Measurements from ENCODE around the gene LOC101059915.
"Not testable (repeated sequence)": the region's sequence is repeated elsewhere in the genome, so short reads cannot be mapped to it uniquely, and the experiment has no call there.

Gene LOC101059915

DNA sequence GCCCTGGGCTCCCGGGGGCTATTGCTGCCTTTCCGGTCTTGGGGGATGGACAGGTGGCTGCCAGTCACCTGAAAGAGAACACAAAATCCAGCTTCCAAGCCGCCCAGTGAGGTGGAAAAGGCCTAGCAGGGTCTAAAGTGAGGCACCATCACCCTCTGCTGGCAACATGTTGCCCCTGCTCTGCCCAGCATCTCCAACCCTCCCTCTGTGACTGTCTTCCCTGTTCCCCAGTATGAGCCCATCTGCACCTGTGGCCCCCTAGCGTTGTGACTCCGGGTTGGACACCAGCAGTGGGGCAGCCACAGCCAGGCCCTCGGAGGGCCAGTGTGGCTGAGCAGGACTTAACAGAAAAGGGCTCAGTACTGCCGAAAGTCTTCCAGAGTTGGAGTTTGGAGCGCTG is 3.1 kb upstream of the LOC101059915 start:
- not testable (repeated sequence) for H2AFZ ChIP-seq (ENCODE audit: low read depth, low read length); H3K18ac ChIP-seq (ENCODE audit: low read depth in 1 of 2, low read length in 2 of 2); H2BK120ac ChIP-seq (ENCODE audit: low read depth, low read length); DNase-seq; H2BK12ac ChIP-seq (ENCODE audit: low read length in 2 of 2); H3K4me2 ChIP-seq (ENCODE audit: low read length, poor library complexity, severe bottlenecking); H3K23ac ChIP-seq (ENCODE audit: low read length in 2 of 2); H4K91ac ChIP-seq (ENCODE audit: low read length); H3K79me1 ChIP-seq (replicated peaks; ENCODE audit: low read length, poor library complexity, severe bottlenecking); H2AK5ac ChIP-seq (ENCODE audit: low read length, severe bottlenecking); H4K8ac ChIP-seq (ENCODE audit: low read length); H2BK15ac ChIP-seq (ENCODE audit: low read depth, poor library complexity, severe bottlenecking); H3K9me3 ChIP-seq (ENCODE audit: control insufficient read depth, low read length); H2BK5ac ChIP-seq (ENCODE audit: low read depth, low read length, poor library complexity, severe bottlenecking); H3K36me3 ChIP-seq (ENCODE audit: control insufficient read depth in 1 of 2, insufficient read depth in 2 of 2, low read depth in 1 of 2, low read length in 2 of 2); H3K4me1 ChIP-seq (ENCODE audit: control insufficient read depth, insufficient read depth, low read depth, low read length); H3K9ac ChIP-seq (ENCODE audit: low read length); H3K14ac ChIP-seq (ENCODE audit: low read length in 2 of 2); H3K27ac ChIP-seq (ENCODE audit: low read length, poor library complexity, severe bottlenecking); H3K4ac ChIP-seq (ENCODE audit: low read depth in 1 of 2, low read length in 2 of 2); H3K4me3 ChIP-seq (ENCODE audit: insufficient read depth in 1 of 2, low read depth in 1 of 2, low read length in 2 of 2)
- 37% methylated on average over 7 of the region's 8 CpGs for WGBS
- peaks cover 0 to 28% of the 10 kb centered on the region in 2 experiments for H3K27me3 ChIP-seq (ENCODE audit: control insufficient read depth in 1 of 2, insufficient read depth in 1 of 2, low read length in 2 of 2)

- Histone ChIP-seq H3K9me3 (ENCODE audit: control insufficient read depth, low read length) (peaks cover 4% of the 10 kb centered on the region), H2BK5ac (ENCODE audit: low read depth, low read length, poor library complexity, severe bottlenecking) (no peak overlapping the region), H3K23ac (ENCODE audit: low read length in 2 of 2) (no peak overlapping the region), H2AFZ (ENCODE audit: low read depth, low read length) (no peak overlapping the region), H4K91ac (ENCODE audit: low read length) (no peak overlapping the region), H3K14ac (ENCODE audit: low read length in 2 of 2) (no peak overlapping the region), H4K8ac (ENCODE audit: low read length) (no peak overlapping the region), H3K9ac (ENCODE audit: low read length) (no peak overlapping the region), H3K79me1 (replicated peaks; ENCODE audit: low read length, poor library complexity, severe bottlenecking) (no peaks in the 10 kb centered on the region), H3K36me3 (ENCODE audit: control insufficient read depth in 1 of 2, insufficient read depth in 2 of 2, low read depth in 1 of 2, low read length in 2 of 2) (no peaks in the 10 kb centered on the region), H3K4me3 (ENCODE audit: insufficient read depth in 1 of 2, low read depth in 1 of 2, low read length in 2 of 2) (no peak overlapping the region), H3K18ac (ENCODE audit: low read depth in 1 of 2, low read length in 2 of 2) (no peak overlapping the region), H2BK120ac (ENCODE audit: low read depth, low read length) (no peak overlapping the region), H2AK5ac (ENCODE audit: low read length, severe bottlenecking) (no peak overlapping the region), H3K27ac (ENCODE audit: low read length, poor library complexity, severe bottlenecking) (no peak overlapping the region), H3K27me3 (ENCODE audit: control insufficient read depth in 1 of 2, insufficient read depth in 1 of 2, low read length in 2 of 2) (peaks cover 0 to 31% of the 10 kb centered on the region in 2 experiments), H2BK12ac (ENCODE audit: low read length in 2 of 2) (no peak overlapping the region), H3K4me1 (ENCODE audit: control insufficient read depth, insufficient read depth, low read depth, low read length) (no peaks in the 10 kb centered on the region), H3K4ac (ENCODE audit: low read depth in 1 of 2, low read length in 2 of 2) (no peak overlapping the region), H2BK15ac (ENCODE audit: low read depth, poor library complexity, severe bottlenecking) (no peak overlapping the region), H3K4me2 (ENCODE audit: low read length, poor library complexity, severe bottlenecking) (no peak overlapping the region)
- 95% methylated on average over 9 of the region's 16 CpGs for WGBS
- DNase-seq, result no peak
These were observed 2.4 kb upstream of the LOC101059915 start for GRCh38 chrX:71664889-71665491.

- Histone ChIP-seq H3K27me3 (ENCODE audit: control insufficient read depth in 1 of 2, insufficient read depth in 1 of 2, low read length in 2 of 2) (peaks cover 0 to 37% of the 10 kb centered on the region in 2 experiments), H2BK12ac (ENCODE audit: low read length in 2 of 2) (no peak overlapping the region), H3K23ac (ENCODE audit: low read length in 2 of 2) (no peak overlapping the region), H3K14ac (ENCODE audit: low read length in 2 of 2) (no peak overlapping the region), H3K4me2 (ENCODE audit: low read length, poor library complexity, severe bottlenecking) (no peak overlapping the region), H2BK15ac (ENCODE audit: low read depth, poor library complexity, severe bottlenecking) (no peak overlapping the region), H3K4me1 (ENCODE audit: control insufficient read depth, insufficient read depth, low read depth, low read length) (peaks cover 2% of the 10 kb centered on the region), H3K9ac (ENCODE audit: low read length) (no peak overlapping the region), H2AFZ (ENCODE audit: low read depth, low read length) (no peak overlapping the region), H2BK120ac (ENCODE audit: low read depth, low read length) (no peak overlapping the region), H3K9me3 (ENCODE audit: control insufficient read depth, low read length) (peaks cover 4% of the 10 kb centered on the region), H4K91ac (ENCODE audit: low read length) (no peak overlapping the region), H2BK5ac (ENCODE audit: low read depth, low read length, poor library complexity, severe bottlenecking) (no peak overlapping the region), H2AK5ac (ENCODE audit: low read length, severe bottlenecking) (no peak overlapping the region), H3K27ac (ENCODE audit: low read length, poor library complexity, severe bottlenecking) (no peak overlapping the region), H3K36me3 (ENCODE audit: control insufficient read depth in 1 of 2, insufficient read depth in 2 of 2, low read depth in 1 of 2, low read length in 2 of 2) (no peaks in the 10 kb centered on the region), H3K4me3 (ENCODE audit: insufficient read depth in 1 of 2, low read depth in 1 of 2, low read length in 2 of 2) (no peak overlapping the region), H3K79me1 (replicated peaks; ENCODE audit: low read length, poor library complexity, severe bottlenecking) (no peaks in the 10 kb centered on the region), H3K18ac (ENCODE audit: low read depth in 1 of 2, low read length in 2 of 2) (no peak overlapping the region), H4K8ac (ENCODE audit: low read length) (no peak overlapping the region), H3K4ac (ENCODE audit: low read depth in 1 of 2, low read length in 2 of 2) (no peak overlapping the region)
- 84% methylated on average over 9 of the region's 10 CpGs for WGBS
- no peak for DNase-seq
These were observed 1.6 kb upstream of the LOC101059915 start for GRCh38 chrX:71665747-71666146.

- no peak overlapping the region for H3K4me2 ChIP-seq (ENCODE audit: low read length, poor library complexity, severe bottlenecking)
- no peak overlapping the region for H3K23ac ChIP-seq (ENCODE audit: low read length in 2 of 2)
- no peak overlapping the region for H2BK12ac ChIP-seq (ENCODE audit: low read length in 2 of 2)
- no peak overlapping the region for H3K9ac ChIP-seq (ENCODE audit: low read length)
- H3K79me1 ChIP-seq (replicated peaks; ENCODE audit: low read length, poor library complexity, severe bottlenecking), result no peaks in the 10 kb centered on the region
- H4K91ac ChIP-seq (ENCODE audit: low read length), result no peak overlapping the region
- peaks cover 2% of the 10 kb centered on the region for H3K4me1 ChIP-seq (ENCODE audit: control insufficient read depth, insufficient read depth, low read depth, low read length)
- H4K8ac ChIP-seq (ENCODE audit: low read length), result no peak overlapping the region
- no peak overlapping the region for H2BK15ac ChIP-seq (ENCODE audit: low read depth, poor library complexity, severe bottlenecking)
- 95% methylated on average over 46 of the region's 48 CpGs for WGBS
- H3K4me3 ChIP-seq (ENCODE audit: insufficient read depth in 1 of 2, low read depth in 1 of 2, low read length in 2 of 2), result no peak overlapping the region
- H2BK120ac ChIP-seq (ENCODE audit: low read depth, low read length), result no peak overlapping the region
- H3K36me3 ChIP-seq (ENCODE audit: control insufficient read depth in 1 of 2, insufficient read depth in 2 of 2, low read depth in 1 of 2, low read length in 2 of 2), result no peaks in the 10 kb centered on the region
- no peak overlapping the region for H2AK5ac ChIP-seq (ENCODE audit: low read length, severe bottlenecking)
- DNase-seq, result no peak
- no peak overlapping the region for H2BK5ac ChIP-seq (ENCODE audit: low read depth, low read length, poor library complexity, severe bottlenecking)
- H3K27ac ChIP-seq (ENCODE audit: low read length, poor library complexity, severe bottlenecking), result no peak overlapping the region
- no peak overlapping the region for H3K18ac ChIP-seq (ENCODE audit: low read depth in 1 of 2, low read length in 2 of 2)
- H2AFZ ChIP-seq (ENCODE audit: low read depth, low read length), result no peak overlapping the region
- no peak overlapping the region for H3K14ac ChIP-seq (ENCODE audit: low read length in 2 of 2)
- no peaks in the 10 kb centered on the region for H3K9me3 ChIP-seq (ENCODE audit: control insufficient read depth, low read length)
- no peak overlapping the region for H3K4ac ChIP-seq (ENCODE audit: low read depth in 1 of 2, low read length in 2 of 2)
- H3K27me3 ChIP-seq (ENCODE audit: control insufficient read depth in 1 of 2, insufficient read depth in 1 of 2, low read length in 2 of 2), result peaks cover 0 to 40% of the 10 kb centered on the region in 2 experiments
These were observed 814 bp upstream of the LOC101059915 start for GRCh38 chrX:71666240-71667223.
